Panc1 (cell line): ENCODE results near the gene TAGLN. TPM values are rescaled to one million over a fixed set of nuclear protein-coding genes. Genes with fewer than 3 reads are reported as not detected.

ENCODE experiments used
- ATAC-seq: fragments of 200-7000 bp; cut with Tn5 transposase; 2 replicates; pipeline ENCODE4 v1.9.1; 2020; ENCODE audit warnings: mild to moderate bottlenecking, moderate library complexity
- BruUV-seq: library from RNA; stranded (reverse); fragments of 400-500 nt; replicated peaks from 2 replicates; lab custom pipeline; 2021; lab: Mats Ljungman, UMichigan
- CTCF ChIA-PET: fragments of 300-600 bp; sonication (Branson Sonifier 250); formaldehyde crosslinking; loops from one replicate; lab custom pipeline; 2022; ENCODE audit warnings: antibody characterized with exemption; lab: Charles Lee
- POLR2A ChIA-PET: fragments of 300-600 bp; sonication (Branson Sonifier 250); formaldehyde crosslinking; loops from one replicate; lab custom pipeline; 2022; ENCODE audit warnings: antibody characterized with exemption; lab: Charles Lee
- DNase-seq: peaks from one replicate; pipeline ENCODE4 v3.0.0-alpha.2; 2010; ENCODE audit warnings: low read depth, low spot score
- H3K27ac ChIP-seq: 2 replicates; pipeline ENCODE4 v1.5.1; 2011; ENCODE audit warnings: mild to moderate bottlenecking, low read length, inconsistent platforms
- H3K27me3 ChIP-seq: fragments of 200-500 bp; sonication (Bioruptor generic); 2 replicates; pipeline ENCODE4 v1.6.0; 2014; ENCODE audit warnings: low read length, inconsistent platforms; ENCODE audit not compliant: control insufficient read depth, insufficient read depth
- H3K36me3 ChIP-seq: fragments of 200-500 bp; sonication (Bioruptor generic); 2 replicates; pipeline ENCODE4 v1.5.1; 2014; ENCODE audit warnings: inconsistent platforms, mild to moderate bottlenecking, low read length, moderate library complexity; ENCODE audit not compliant: control insufficient read depth, insufficient read depth
- H3K4me1 ChIP-seq: 2 replicates; pipeline ENCODE4 v1.5.1; 2011; ENCODE audit warnings: inconsistent platforms, mild to moderate bottlenecking, low read length, moderate library complexity; ENCODE audit not compliant: control insufficient read depth, insufficient read depth
- H3K4me3 ChIP-seq, 2 experiments: 2 replicates each; pipeline ENCODE4 v1.5.1; 2011 to 2012; ENCODE audit warnings: low read depth in 2 of 2, low read length in 2 of 2, mild to moderate bottlenecking in 2 of 2, inconsistent platforms in 1 of 2, moderate library complexity in 1 of 2
- H3K9me3 ChIP-seq: fragments of 200-500 bp; sonication (Bioruptor generic); 2 replicates; pipeline ENCODE4 v1.5.1; 2014; ENCODE audit warnings: low read depth, mild to moderate bottlenecking, inconsistent platforms, low read length, moderate library complexity; ENCODE audit not compliant: control insufficient read depth, insufficient read depth
- POLR2AphosphoS5 ChIP-seq: IDR thresholded peaks from 2 replicates; pipeline ENCODE4 v1.6.1; 2012; ENCODE audit warnings: mild to moderate bottlenecking, low read depth, low read length, moderate library complexity
- REST ChIP-seq, 2 experiments: IDR thresholded peaks; 2 replicates each; pipeline ENCODE4 v1.6.1; 2011 to 2012; ENCODE audit warnings: low read depth in 2 of 2, control low read depth in 1 of 2, low read length in 1 of 2, mild to moderate bottlenecking in 1 of 2, moderate library complexity in 1 of 2; ENCODE audit not compliant: insufficient read depth in 1 of 2
- SIN3A ChIP-seq: IDR thresholded peaks from 2 replicates; pipeline ENCODE4 v1.6.1; 2012; ENCODE audit warnings: low read depth, mild to moderate bottlenecking, low read length, moderate library complexity, borderline replicate concordance; ENCODE audit not compliant: insufficient read depth
- TCF7L2 ChIP-seq: IDR thresholded peaks from 2 replicates; pipeline ENCODE4 v1.6.1; 2011; ENCODE audit warnings: mild to moderate bottlenecking, low read depth, low read length, inconsistent platforms
- in situ Hi-C: cut with HindIII; loops from 2 replicates; pipeline ENCODE4 v1.10.0; 2016; ENCODE audit warnings: low sequenced_read_pairs, low pct_unique_long_range_greater_than_20kb
- intact Hi-C: fragments of 100-400 bp; cut with micrococcal nuclease; formaldehyde crosslinking; loops from one replicate; pipeline ENCODE4 v1.10.0; 2022; ENCODE audit not compliant: unreplicated experiment
- total RNA-seq: library from RNA; stranded (reverse); gene quantifications from one replicate; pipeline ENCODE4 v1.2.1, GENCODE V29; 2021; ENCODE audit not compliant: unreplicated experiment
- TF ChIP-seq, protein P1 (sequence below): fragments of 450-650 bp; IDR thresholded peaks from 2 replicates; pipeline ENCODE4 v1.5.1; 2017; ENCODE audit warnings: mild to moderate bottlenecking

The TAGLN gene
- total RNA-seq, 1 experiment from 2014 or later: 6.4 TPM

DNA sequence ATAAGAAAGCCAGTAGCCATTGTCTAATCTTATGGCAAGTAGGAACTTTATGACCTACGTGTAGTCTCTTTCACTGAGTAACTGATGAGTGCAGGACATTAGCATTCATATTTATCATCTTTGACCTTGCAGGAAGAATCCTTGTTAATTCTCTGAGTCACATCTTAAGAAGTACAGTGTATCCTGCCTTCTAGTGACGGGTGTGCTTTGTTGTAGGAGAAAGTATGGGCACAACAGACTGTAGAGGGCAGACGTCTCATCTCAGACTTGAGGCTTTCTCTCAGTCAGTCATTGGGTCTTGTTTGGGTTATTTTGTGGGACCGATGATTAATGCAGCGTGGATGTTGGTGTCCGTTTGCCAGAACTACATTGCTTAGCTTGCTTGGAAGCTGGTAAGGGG, 40.1 kb downstream of the TAGLN start:
- TF ChIP-seq REST (IDR thresholded peaks at IDR 0.05; ENCODE audit: insufficient read depth in 1 of 2, low read depth in 2 of 2, low read length in 1 of 2): no peak
- no peak for TF ChIP-seq SIN3A
- no peak for TF ChIP-seq POLR2AphosphoS5
- TF ChIP-seq TCF7L2: no peak
- TF ChIP-seq, protein P1, sequence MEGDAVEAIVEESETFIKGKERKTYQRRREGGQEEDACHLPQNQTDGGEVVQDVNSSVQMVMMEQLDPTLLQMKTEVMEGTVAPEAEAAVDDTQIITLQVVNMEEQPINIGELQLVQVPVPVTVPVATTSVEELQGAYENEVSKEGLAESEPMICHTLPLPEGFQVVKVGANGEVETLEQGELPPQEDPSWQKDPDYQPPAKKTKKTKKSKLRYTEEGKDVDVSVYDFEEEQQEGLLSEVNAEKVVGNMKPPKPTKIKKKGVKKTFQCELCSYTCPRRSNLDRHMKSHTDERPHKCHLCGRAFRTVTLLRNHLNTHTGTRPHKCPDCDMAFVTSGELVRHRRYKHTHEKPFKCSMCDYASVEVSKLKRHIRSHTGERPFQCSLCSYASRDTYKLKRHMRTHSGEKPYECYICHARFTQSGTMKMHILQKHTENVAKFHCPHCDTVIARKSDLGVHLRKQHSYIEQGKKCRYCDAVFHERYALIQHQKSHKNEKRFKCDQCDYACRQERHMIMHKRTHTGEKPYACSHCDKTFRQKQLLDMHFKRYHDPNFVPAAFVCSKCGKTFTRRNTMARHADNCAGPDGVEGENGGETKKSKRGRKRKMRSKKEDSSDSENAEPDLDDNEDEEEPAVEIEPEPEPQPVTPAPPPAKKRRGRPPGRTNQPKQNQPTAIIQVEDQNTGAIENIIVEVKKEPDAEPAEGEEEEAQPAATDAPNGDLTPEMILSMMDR: no peak

DNA sequence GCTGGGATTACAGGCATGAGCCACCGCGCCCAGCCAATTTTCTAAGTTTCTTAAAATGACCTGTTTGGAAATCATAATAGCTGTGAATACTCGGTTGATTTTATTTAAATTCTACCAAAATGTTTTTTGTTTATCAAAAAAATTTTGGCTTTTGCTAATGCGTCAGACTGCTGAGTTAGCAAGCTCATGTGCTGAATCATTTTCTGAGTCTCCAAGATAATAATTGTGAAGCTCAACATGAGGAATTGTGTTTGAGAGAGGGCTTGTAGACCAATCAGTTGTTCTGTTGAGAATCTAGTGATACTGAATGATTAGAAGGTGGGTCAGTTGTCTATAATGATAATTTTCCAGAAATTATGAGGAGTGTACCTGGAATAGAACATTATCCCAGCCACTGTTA, 49.2 kb downstream of the TAGLN start:
- Histone ChIP-seq H3K4me3 (no peak overlapping the region), H3K27me3 (no peaks in the 10 kb centered on the region), H3K27ac (no peak overlapping the region), H3K4me1 (no peaks in the 10 kb centered on the region), H3K9me3 (no peaks in the 10 kb centered on the region), H3K36me3 (peaks cover 15% of the 10 kb centered on the region)
- DNase-seq (no peak), ATAC-seq (no peak)
- no TSS peak for BruUV-seq
- ChIA-PET POLR2A (no interaction called here), CTCF (no interaction called here)
- in situ Hi-C loops: no loop called here
- intact Hi-C loops: no loop called here
- TF ChIP-seq REST (IDR thresholded peaks at IDR 0.05; ENCODE audit: insufficient read depth in 1 of 2, low read depth in 2 of 2, low read length in 1 of 2): no peak
- TF ChIP-seq, protein P1: no peak
- no peak for TF ChIP-seq TCF7L2
- no peak for TF ChIP-seq SIN3A
- TF ChIP-seq POLR2AphosphoS5: no peak

More for the DNA sequence above, 40.1 kb downstream of the TAGLN start:
- ChIA-PET POLR2A (no interaction called here), CTCF (no interaction called here)
- Histone ChIP-seq H3K9me3 (no peaks in the 10 kb centered on the region), H3K4me1 (peaks cover under 1% of the 10 kb centered on the region), H3K36me3 (peaks cover 10% of the 10 kb centered on the region), H3K4me3 (no peak overlapping the region), H3K27ac (no peak overlapping the region), H3K27me3 (no peaks in the 10 kb centered on the region)
- intact Hi-C loops (loop anchor here (5.0 kb wide), 1 partner anchor 78 kb away; the partner anchor contains the start of gene BACE1), in situ Hi-C loops (no loop called here)
- ATAC-seq: peak; percentile 83
- no peak for DNase-seq
- BruUV-seq: no TSS peak
